H9 (cell line): ENCODE results near the gene ZFYVE28. TPM values are rescaled to one million over a fixed set of nuclear protein-coding genes. Genes with fewer than 3 reads are reported as not detected.

ENCODE experiments used
- DNase-seq: peaks from one replicate; pipeline ENCODE4 v3.0.0-alpha.2; 2017
- H2AFZ ChIP-seq: one replicate; pipeline ENCODE4 v1.6.1; 2013; ENCODE audit warnings: mild to moderate bottlenecking, low read length, control low read depth, moderate library complexity
- H2AK5ac ChIP-seq: 2 replicates; pipeline ENCODE4 v1.6.1; 2013; ENCODE audit warnings: low read length, control low read depth, mixed read lengths; ENCODE audit not compliant: insufficient read length
- H2BK120ac ChIP-seq: one replicate; pipeline ENCODE4 v1.6.1; 2013; ENCODE audit warnings: low read depth, mild to moderate bottlenecking, low read length, control low read depth, inconsistent platforms; ENCODE audit not compliant: poor library complexity, severe bottlenecking
- H2BK12ac ChIP-seq: 2 replicates; pipeline ENCODE4 v1.6.1; 2013; ENCODE audit warnings: low read length, control low read depth, mixed read lengths, low read depth; ENCODE audit not compliant: insufficient read length
- H2BK15ac ChIP-seq: 2 replicates; pipeline ENCODE4 v1.6.1; 2013; ENCODE audit warnings: low read depth, low read length, control low read depth
- H2BK20ac ChIP-seq: one replicate; pipeline ENCODE4 v1.6.1; 2013; ENCODE audit warnings: low read depth, mild to moderate bottlenecking, low read length, control low read depth, inconsistent platforms; ENCODE audit not compliant: poor library complexity, severe bottlenecking
- H2BK5ac ChIP-seq: 2 replicates; pipeline ENCODE4 v1.6.1; 2013; ENCODE audit warnings: low read length, control low read depth, mixed read lengths; ENCODE audit not compliant: insufficient read length
- H3K14ac ChIP-seq: 2 replicates; pipeline ENCODE4 v1.6.1; 2013; ENCODE audit warnings: low read length, control low read depth; ENCODE audit not compliant: insufficient read depth
- H3K18ac ChIP-seq: 2 replicates; pipeline ENCODE4 v1.6.1; 2013; ENCODE audit warnings: low read depth, mild to moderate bottlenecking, mixed read lengths, low read length, control low read depth; ENCODE audit not compliant: insufficient read length
- H3K23ac ChIP-seq: 2 replicates; pipeline ENCODE4 v1.6.1; 2013; ENCODE audit warnings: low read length, control low read depth, mixed read lengths, low read depth; ENCODE audit not compliant: insufficient read length
- H3K23me2 ChIP-seq: 2 replicates; pipeline ENCODE4 v1.6.1; 2013; ENCODE audit warnings: low read depth, mild to moderate bottlenecking, mixed read lengths, low read length, control low read depth; ENCODE audit not compliant: insufficient read length, poor library complexity, severe bottlenecking
- H3K27ac ChIP-seq: 2 replicates; pipeline ENCODE4 v1.5.1; 2013; ENCODE audit warnings: low read length, control low read depth, mixed read lengths, low read depth; ENCODE audit not compliant: insufficient read length
- H3K27me3 ChIP-seq: 2 replicates; pipeline ENCODE4 v1.6.1; 2013; ENCODE audit warnings: low read length, control low read depth, inconsistent platforms; ENCODE audit not compliant: insufficient read depth
- H3K4ac ChIP-seq: 2 replicates; pipeline ENCODE4 v1.6.1; 2013; ENCODE audit warnings: low read depth, mild to moderate bottlenecking, control low read depth, inconsistent platforms, low read length, moderate library complexity
- H3K4me1 ChIP-seq: 2 replicates; pipeline ENCODE4 v1.6.1; 2013; ENCODE audit warnings: low read length, control low read depth, inconsistent platforms; ENCODE audit not compliant: insufficient read depth
- H3K4me2 ChIP-seq: 2 replicates; pipeline ENCODE4 v1.6.1; 2013; ENCODE audit warnings: low read length, control low read depth, mixed read lengths; ENCODE audit not compliant: insufficient read length, insufficient read depth
- H3K56ac ChIP-seq: 2 replicates; pipeline ENCODE4 v1.6.1; 2013; ENCODE audit warnings: low read depth, mild to moderate bottlenecking, mixed read lengths, low read length, control low read depth; ENCODE audit not compliant: insufficient read length
- H3K79me1 ChIP-seq: 2 replicates; pipeline ENCODE4 v1.6.1; 2013; ENCODE audit warnings: low read depth, mild to moderate bottlenecking, moderate library complexity, low read length, control low read depth, inconsistent platforms; ENCODE audit not compliant: insufficient read depth, poor library complexity, severe bottlenecking
- H3K79me2 ChIP-seq: 2 replicates; pipeline ENCODE4 v1.6.1; 2013; ENCODE audit warnings: low read length, control low read depth, inconsistent platforms; ENCODE audit not compliant: insufficient read depth
- H3K9ac ChIP-seq: 2 replicates; pipeline ENCODE4 v1.6.1; 2013; ENCODE audit warnings: low read length, control low read depth, mixed read lengths; ENCODE audit not compliant: insufficient read length; ENCODE audit errors: extremely low read depth
- H3K9me3 ChIP-seq: one replicate; pipeline ENCODE4 v1.6.1; 2013; ENCODE audit warnings: low read depth, low read length, inconsistent platforms; ENCODE audit not compliant: control insufficient read depth
- H3T11ph ChIP-seq: one replicate; pipeline ENCODE4 v1.6.1; 2013; ENCODE audit warnings: mild to moderate bottlenecking, low read length, control low read depth, inconsistent platforms
- H4K20me1 ChIP-seq: one replicate; pipeline ENCODE4 v1.6.1; 2013; ENCODE audit not compliant: control insufficient read depth, insufficient read length, insufficient read depth
- H4K5ac ChIP-seq: 2 replicates; pipeline ENCODE4 v1.6.1; 2013; ENCODE audit warnings: low read depth, mild to moderate bottlenecking, mixed read lengths, low read length, control low read depth; ENCODE audit not compliant: insufficient read length
- H4K8ac ChIP-seq: replicated peaks from 2 replicates; pipeline ENCODE4 v1.6.1; 2013; ENCODE audit warnings: low read length, control low read depth, mixed read lengths, low read depth; ENCODE audit not compliant: insufficient read length
- H4K91ac ChIP-seq: 2 replicates; pipeline ENCODE4 v1.6.1; 2013; ENCODE audit warnings: low read depth, mild to moderate bottlenecking, moderate library complexity, mixed read lengths, low read length, control low read depth; ENCODE audit not compliant: insufficient read length
- H3K27ac Mint-ChIP-seq, 3 experiments: 2 replicates in 2 of 3; 3 replicates in 1 of 3; pipeline ENCODE4 v1.8.0; 2020 to 2021; ENCODE audit warnings: mixed read lengths in 3 of 3, mild to moderate bottlenecking in 1 of 3, moderate library complexity in 1 of 3
- H3K27me3 Mint-ChIP-seq: 2 replicates; pipeline ENCODE4 v1.8.0; 2021; ENCODE audit warnings: low read depth, mild to moderate bottlenecking, moderate library complexity, mixed read lengths
- H3K36me3 Mint-ChIP-seq, 3 experiments: 2 replicates in 2 of 3; 3 replicates in 1 of 3; pipeline ENCODE4 v1.8.0; 2020 to 2021; ENCODE audit warnings: low read depth in 3 of 3, mixed read lengths in 3 of 3; ENCODE audit not compliant: insufficient read depth in 1 of 3
- H3K4me1 Mint-ChIP-seq, 2 experiments: 2 replicates each; pipeline ENCODE4 v1.8.0; 2020; ENCODE audit warnings: mixed read lengths in 2 of 2
- H3K4me3 Mint-ChIP-seq, 2 experiments: 2 replicates in 1 of 2; 3 replicates in 1 of 2; pipeline ENCODE4 v1.8.0; 2020 to 2021; ENCODE audit warnings: mild to moderate bottlenecking in 2 of 2, mixed read lengths in 2 of 2, moderate library complexity in 1 of 2
- H3K9me3 Mint-ChIP-seq, 2 experiments: 2 replicates in 1 of 2; 3 replicates in 1 of 2; pipeline ENCODE4 v1.8.0; 2020; ENCODE audit warnings: mild to moderate bottlenecking in 2 of 2, mixed read lengths in 2 of 2, moderate library complexity in 1 of 2
- WGBS: extraction: QIAGEN DNeasy Blood & Tissue Kit; methylation state at CpG from one replicate; pipeline ENCODE4 v1.1.7; 2013; ENCODE audit warnings: missing lambda C conversion rate, low lambda C conversion rate, mixed read lengths; ENCODE audit not compliant: insufficient read length; ENCODE audit errors: extremely low coverage; 5-methylcytosine and 5-hydroxymethylcytosine counted together
- total RNA-seq: library from RNA; stranded (reverse); gene quantifications from 2 replicates; pipeline ENCODE4 v1.2.1, GENCODE V29; 2021
- TF ChIP-seq, protein P1 (sequence below): fragments of 200-600 bp; sonication (generic); conservative IDR thresholded peaks from 3 replicates; pipeline ENCODE4 v1.8.0; 2021; ENCODE audit warnings: antibody characterized with exemption, mild to moderate bottlenecking

Gene ZFYVE28
- total RNA-seq, 1 experiment from 2014 or later, result 0.98 TPM

DNA sequence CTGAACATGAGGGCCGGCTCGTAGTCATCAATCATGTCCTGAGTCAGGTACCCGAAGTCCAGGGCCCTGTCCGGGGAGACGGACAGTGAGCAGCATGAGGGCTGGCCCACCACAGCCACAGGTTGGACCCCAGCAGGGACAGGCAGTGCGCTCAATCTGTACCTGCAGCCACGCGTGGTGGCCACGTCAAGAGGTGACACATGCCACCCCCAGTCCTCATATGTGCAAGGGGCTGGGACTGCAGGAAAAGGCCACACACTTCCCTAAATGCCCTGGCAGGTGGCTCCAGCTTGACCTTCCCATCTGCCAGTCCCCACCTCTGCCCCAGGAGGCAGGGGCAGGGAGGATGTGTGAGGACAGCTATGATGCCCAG is 82.7 kb downstream of the ZFYVE28 start:
- H3K36me3 Mint-ChIP-seq, result no peaks in the 10 kb centered on the region; a peak in 2 of 7 replicates
- H3K27me3 ChIP-seq, result no peaks in the 10 kb centered on the region
- no peaks in the 10 kb centered on the region for H3K4me1 ChIP-seq
- H2AK5ac ChIP-seq, result no peak overlapping the region
- no peak overlapping the region for H4K91ac ChIP-seq
- no peaks in the 10 kb centered on the region for H3K9me3 ChIP-seq
- H3T11ph ChIP-seq, result no peak overlapping the region
- no peak overlapping the region for H3K23ac ChIP-seq
- no peaks in the 10 kb centered on the region for H4K20me1 ChIP-seq
- no peak overlapping the region for H3K14ac ChIP-seq
- no peak overlapping the region for H2BK20ac ChIP-seq
- H3K9ac ChIP-seq, result no peak overlapping the region
- no peak overlapping the region for H3K56ac ChIP-seq
- H4K5ac ChIP-seq, result no peak overlapping the region
- no peak overlapping the region for H2BK5ac ChIP-seq
- H2BK120ac ChIP-seq, result no peak overlapping the region
- H2BK15ac ChIP-seq, result no peak overlapping the region
- H3K4me1 Mint-ChIP-seq, result peaks cover 4 to 17% of the 10 kb centered on the region in 2 experiments
- DNase-seq, result no peak
- H3K4me3 Mint-ChIP-seq, result no peak overlapping the region
- H3K79me1 ChIP-seq, result no peaks in the 10 kb centered on the region
- no peak overlapping the region for H2AFZ ChIP-seq
- TF ChIP-seq, protein P1, sequence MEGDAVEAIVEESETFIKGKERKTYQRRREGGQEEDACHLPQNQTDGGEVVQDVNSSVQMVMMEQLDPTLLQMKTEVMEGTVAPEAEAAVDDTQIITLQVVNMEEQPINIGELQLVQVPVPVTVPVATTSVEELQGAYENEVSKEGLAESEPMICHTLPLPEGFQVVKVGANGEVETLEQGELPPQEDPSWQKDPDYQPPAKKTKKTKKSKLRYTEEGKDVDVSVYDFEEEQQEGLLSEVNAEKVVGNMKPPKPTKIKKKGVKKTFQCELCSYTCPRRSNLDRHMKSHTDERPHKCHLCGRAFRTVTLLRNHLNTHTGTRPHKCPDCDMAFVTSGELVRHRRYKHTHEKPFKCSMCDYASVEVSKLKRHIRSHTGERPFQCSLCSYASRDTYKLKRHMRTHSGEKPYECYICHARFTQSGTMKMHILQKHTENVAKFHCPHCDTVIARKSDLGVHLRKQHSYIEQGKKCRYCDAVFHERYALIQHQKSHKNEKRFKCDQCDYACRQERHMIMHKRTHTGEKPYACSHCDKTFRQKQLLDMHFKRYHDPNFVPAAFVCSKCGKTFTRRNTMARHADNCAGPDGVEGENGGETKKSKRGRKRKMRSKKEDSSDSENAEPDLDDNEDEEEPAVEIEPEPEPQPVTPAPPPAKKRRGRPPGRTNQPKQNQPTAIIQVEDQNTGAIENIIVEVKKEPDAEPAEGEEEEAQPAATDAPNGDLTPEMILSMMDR, result no peak
- H4K8ac ChIP-seq, result no peak overlapping the region
- no peaks in the 10 kb centered on the region for H3K79me2 ChIP-seq
- H3K23me2 ChIP-seq, result no peaks in the 10 kb centered on the region
- H3K9me3 Mint-ChIP-seq, result no peaks in the 10 kb centered on the region; a peak in 1 of 5 replicates
- H3K4me2 ChIP-seq, result no peak overlapping the region
- no peak overlapping the region for H3K27ac Mint-ChIP-seq
- H3K4ac ChIP-seq, result no peak overlapping the region
- peaks cover 1% of the 10 kb centered on the region; the same call in 1 of the 2 replicates for H3K27me3 Mint-ChIP-seq
- WGBS, result no CpG with 5 or more reads among the region's 9 CpGs
- H3K18ac ChIP-seq, result no peak overlapping the region
- no peak overlapping the region for H3K27ac ChIP-seq
- no peak overlapping the region for H2BK12ac ChIP-seq
